Measurements from ENCODE around the gene GKN2.
"Not testable (repeated sequence)": the region's sequence is repeated elsewhere in the genome, so short reads cannot be mapped to it uniquely, and the experiment has no call there.

DNA sequence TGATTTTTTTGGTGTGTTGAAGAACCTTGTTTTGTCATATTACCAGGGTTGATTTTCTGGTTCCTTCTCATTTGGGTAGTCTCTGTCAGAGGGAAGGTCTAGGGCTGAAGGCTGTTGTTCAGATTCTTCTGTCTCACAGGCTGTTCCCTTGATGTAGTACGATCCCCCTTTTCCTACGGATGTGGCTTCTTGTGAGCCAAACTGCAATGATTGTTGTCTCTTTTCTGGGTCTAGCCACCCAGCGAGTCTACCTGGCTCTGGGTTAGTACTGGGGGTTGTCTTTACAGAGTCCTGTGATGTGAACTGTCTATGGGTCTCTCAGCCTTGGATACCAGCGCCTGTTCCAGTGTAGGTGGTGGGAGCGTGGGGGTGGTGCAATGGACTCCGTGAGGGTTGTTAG is 56.7 kb downstream of the GKN2 start:
- not testable (repeated sequence) for TF ChIP-seq EZH2 (IDR thresholded peaks at IDR 0.05; ENCODE audit: borderline replicate concordance, low read depth, low read length, poor library complexity, severe bottlenecking)
- TF ChIP-seq, protein P1, sequence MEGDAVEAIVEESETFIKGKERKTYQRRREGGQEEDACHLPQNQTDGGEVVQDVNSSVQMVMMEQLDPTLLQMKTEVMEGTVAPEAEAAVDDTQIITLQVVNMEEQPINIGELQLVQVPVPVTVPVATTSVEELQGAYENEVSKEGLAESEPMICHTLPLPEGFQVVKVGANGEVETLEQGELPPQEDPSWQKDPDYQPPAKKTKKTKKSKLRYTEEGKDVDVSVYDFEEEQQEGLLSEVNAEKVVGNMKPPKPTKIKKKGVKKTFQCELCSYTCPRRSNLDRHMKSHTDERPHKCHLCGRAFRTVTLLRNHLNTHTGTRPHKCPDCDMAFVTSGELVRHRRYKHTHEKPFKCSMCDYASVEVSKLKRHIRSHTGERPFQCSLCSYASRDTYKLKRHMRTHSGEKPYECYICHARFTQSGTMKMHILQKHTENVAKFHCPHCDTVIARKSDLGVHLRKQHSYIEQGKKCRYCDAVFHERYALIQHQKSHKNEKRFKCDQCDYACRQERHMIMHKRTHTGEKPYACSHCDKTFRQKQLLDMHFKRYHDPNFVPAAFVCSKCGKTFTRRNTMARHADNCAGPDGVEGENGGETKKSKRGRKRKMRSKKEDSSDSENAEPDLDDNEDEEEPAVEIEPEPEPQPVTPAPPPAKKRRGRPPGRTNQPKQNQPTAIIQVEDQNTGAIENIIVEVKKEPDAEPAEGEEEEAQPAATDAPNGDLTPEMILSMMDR (conservative IDR thresholded peaks at IDR 0.05; ENCODE audit: low read depth, low read length), result not testable (repeated sequence)
